Fibroblast of peridontal ligament (primary cell): Measurements from ENCODE around the gene PIP5K1A.
"Not testable (repeated sequence)": the region's sequence is repeated elsewhere in the genome, so short reads cannot be mapped to it uniquely, and the experiment has no call there.

Experiments
- DNase-seq: peaks from one replicate; pipeline ENCODE4 v3.0.0-alpha.2; 2010; ENCODE audit errors: extremely low read depth

PIP5K1A gene

DNA sequence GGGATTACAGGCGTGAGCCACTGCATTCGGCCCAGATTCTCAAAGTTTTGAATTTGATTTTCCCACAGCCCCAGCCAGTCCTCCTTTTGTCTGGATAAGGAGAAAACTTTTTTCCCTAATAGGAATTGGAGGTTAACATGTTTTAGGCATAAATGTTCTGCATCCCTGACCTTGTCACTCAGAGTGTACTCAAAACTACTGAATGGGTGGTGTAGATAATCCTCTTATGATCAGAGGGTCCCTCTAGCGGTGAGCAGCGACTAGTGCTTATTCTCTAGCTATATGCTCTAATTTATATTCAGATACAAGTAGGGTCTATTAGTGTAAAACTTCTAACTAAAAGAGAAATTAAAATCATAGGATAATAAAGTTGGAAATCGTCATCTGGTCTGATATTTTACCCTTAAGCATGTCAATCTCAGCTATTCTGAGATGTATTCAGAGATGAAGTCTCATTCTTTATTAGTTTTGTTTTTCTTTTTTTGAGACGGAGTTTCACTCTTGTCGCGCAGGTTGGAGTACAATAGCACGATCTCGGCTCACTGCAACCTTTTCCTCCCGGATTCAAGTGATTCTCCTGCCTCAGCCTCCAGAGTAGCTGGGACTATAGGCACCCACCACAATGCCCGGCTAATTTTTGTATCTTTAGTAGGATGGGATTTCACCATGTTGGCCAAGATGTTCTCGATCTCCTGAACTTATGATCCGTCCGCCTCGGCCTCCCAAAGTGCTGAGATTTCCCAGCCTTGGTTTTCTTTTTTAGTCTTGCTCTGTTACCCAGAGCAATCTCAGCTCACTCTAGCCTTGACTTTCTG is 53.5 kb downstream of the PIP5K1A start:
- DNase-seq, result peak; percentile 87

DNA sequence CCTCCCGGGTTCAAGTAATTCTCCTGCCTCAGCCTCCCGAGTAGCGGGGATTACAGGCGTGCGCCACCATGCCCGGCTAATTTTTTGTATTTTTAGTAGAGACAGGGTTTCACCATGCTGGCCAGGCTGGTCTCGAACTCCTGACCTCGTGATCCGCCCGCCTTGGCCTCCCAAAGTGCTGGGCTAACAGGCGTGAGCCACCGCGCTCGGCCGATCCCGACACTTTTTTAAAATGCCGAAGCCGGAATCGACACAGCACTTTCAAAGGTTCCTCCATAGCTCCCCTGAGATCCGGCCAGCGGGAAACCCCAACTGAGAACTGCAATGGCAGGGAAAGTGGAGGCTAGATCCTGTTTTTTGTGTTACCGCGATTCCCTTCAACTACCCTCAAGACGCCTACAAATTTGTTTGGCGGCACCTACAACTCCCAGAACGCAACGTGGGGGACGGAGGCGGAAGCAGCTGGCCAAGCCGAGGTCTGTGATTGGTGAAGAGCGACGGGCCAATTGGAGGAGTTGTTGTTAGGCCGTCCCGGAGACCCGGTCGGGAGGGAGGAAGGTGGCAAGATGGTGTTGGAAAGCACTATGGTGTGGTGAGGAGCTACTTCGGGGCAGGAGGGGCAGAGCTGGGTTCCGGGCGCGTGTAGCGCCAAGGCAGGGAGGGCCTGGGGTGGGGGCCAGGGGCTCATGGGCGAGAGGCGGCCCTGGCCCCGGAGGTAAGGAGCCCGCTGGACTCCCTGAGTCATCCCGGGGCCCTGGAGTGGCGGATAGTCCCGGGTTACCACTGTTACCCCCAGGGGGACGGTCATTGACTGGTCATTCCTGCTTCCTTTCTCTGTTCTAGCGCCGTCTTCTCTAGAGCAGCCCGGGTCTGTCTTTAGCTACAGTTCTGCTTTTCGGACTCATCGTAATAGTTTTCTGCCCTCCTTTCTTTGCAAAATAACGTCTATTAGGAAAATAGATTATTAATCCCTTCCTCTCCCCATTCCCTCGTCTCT is 56.2 kb downstream of the PIP5K1A start, which contains the start of gene PSMD4:
Gene PSMD4, plus strand, starts transcription at position 518 of the 997 bp plus-strand sequence. Its CDS starts 49 bp downstream, at position 567.
- DNase-seq, result peak; percentile 97

DNA sequence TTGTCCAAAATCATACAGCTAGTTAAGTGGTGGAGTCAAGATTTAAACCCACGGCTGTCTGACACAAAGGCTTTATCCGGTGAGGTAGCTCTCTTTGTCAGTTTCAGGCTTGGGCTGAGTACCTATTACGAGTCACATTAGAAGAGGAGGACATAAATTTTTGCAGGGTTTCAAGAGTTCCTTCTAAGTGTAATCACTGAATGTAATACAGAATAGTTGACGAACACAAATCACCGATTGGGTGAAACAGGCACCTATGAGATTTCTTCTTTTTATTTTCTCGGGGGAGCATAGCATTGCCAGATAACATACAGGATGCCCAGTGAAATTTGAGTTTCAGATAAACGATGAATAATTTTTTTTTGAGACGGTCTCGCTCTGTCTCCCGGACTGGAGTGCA is 57.0 kb downstream of the PIP5K1A start:
- peak; percentile 15 for DNase-seq

DNA sequence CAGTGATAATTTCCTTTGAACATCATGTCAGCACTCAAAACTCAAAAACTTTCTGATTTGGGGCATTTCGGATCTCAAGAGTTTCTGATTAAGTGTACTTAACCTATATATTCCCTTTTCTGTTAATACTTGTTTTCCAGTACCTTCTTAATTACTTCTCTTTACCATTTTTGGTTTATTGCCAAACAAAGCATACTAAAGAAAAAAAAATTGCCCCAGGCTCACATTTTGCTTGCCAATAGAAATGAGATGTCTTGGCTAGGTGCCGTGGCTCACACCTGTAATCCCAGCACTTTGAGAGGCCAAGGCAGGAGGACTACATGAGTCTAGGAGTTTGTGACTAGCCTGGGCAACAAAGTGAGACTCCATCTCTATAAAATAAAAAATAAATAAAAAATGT is 61.0 kb downstream of the PIP5K1A start:
- no peak for DNase-seq

DNA sequence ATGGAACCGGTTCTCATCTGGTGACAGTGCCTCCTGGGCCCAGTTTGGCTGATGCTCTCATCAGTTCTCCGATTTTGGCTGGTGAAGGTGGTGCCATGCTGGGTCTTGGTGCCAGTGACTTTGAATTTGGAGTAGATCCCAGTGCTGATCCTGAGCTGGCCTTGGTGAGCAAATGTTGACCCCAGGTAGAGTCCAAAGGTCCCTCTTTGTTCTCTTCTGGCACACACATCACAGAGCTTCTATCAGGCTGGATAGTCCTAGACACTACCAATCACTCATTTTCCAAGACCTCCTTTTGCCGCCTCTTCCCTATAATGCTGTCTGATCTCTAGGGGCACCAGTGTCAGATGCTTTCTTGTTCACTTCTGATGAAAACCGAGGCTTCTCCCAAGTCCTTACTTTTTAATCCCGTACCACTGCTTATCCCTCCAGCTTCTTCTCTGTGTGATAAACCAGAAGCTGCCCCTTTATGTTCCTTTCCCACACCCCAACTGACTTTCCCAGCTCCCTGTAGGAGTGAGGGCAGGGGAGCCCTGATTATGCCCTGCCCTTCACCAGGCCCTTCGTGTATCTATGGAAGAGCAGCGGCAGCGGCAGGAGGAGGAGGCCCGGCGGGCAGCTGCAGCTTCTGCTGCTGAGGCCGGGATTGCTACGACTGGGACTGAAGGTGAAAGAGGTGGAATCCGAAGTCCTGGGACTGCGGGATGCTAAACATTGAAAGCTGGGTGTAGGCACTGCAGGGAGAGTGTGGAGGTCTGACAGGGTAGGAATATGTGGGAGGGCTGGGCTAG is 67.3 kb downstream of the PIP5K1A start:
- no peak for DNase-seq

DNA sequence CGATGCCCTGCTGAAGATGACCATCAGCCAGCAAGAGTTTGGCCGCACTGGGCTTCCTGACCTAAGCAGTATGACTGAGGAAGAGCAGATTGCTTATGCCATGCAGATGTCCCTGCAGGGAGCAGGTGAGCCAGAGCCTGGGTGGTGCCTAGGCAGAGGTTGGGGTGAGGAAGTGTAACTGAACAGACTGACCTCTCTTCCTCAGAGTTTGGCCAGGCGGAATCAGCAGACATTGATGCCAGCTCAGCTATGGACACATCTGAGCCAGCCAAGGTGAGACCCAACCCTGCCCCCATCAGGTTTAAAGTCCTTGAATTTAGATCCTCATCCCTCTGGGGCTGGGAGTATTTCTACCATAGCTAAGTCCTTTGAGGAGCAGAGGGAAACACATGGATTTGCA is 68.0 kb downstream of the PIP5K1A start:
- no peak for DNase-seq

- DNase-seq, result no peak
Observed at GRCh38 chr1:151266821-151267220, 68.5 kb downstream of the PIP5K1A start.

DNA sequence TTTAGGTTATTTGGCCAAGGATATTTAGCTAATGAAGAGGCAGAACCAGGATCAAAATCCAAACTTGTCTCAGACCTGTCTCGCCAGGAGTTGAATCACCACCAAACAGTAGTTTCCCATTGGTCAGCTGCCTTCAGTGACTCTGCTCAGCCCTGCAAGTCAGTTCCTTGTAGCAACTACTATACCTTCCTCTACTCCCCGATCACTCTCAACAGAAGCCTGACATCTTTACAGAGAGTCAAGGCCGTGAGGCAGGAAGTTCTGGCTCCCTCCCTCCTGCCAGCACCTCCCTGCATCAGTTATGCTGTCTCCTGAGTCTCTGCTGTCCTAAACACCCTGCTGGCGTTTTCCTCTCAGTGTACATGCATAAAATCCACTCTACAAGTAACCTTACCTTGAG is 69.4 kb downstream of the PIP5K1A start:
- DNase-seq, result no peak

DNA sequence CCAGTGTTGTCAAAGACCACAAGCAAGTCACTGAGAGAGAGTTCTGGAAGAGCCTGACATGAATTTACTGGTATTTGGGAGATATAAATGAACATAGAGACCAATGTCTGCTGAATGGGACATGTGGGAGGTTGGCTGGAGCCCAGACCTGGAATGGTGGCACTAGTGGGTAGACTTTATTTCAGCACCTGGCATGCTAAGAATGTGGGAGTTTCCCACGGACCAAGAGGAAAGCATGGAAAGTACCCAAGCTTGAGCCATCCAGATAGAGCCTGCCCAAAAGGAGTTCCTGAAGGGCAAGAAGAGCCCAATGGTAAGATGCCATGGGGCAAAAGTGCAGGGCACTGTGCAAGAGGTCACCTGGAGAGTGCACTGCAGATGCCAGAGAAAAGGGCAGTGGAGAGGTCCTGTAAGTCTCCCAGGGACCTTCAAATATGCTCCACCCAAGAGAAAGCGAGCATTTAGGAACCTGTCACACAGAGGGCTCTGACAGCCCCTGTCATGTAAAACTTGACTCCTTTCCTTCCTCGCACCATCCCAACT is 75.6 kb downstream of the PIP5K1A start:
- DNase-seq, result no peak

GRCh38 chr1:151275341-151275740 is 77.0 kb downstream of the PIP5K1A start:
- DNase-seq, result not testable (repeated sequence)

- DNase-seq, result no peak
Observed at GRCh38 chr1:151277249-151277648, 78.9 kb downstream of the PIP5K1A start.

DNA sequence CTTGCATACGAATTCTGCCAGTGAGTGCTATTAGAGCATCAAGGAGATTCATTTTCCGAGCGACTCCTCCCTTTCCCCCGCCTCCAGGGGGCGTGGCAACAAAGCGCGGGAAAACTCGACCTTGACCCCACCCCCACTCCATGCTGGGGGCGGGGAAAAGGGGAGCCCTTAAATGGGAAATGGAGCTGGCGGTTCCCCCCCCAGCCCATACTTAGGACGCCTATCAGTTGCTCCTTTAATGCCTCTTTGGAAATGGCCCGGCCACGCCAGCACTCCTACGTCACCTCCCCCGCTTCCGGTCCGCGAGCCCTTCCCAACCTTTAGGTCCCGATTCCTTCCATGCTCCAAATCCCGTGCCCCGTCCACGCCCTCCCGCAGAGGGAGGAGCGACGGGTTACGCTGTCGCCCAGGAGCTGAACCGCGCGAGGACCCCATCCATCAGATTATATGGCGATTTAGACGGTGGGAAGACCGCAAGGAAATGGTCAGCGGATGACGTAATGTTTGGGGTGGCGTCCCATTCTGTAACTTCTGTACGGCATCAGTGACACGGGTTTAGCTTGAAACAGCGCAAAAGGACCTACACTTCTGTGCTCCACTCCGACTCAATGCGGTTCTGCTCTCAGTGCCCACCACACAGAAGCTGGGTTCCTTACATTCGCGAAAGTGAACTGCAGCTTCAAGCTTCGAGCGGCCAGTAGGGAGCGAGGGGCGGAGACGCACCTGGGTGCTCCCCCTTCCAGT is 83.0 kb downstream of the PIP5K1A start:
- peak; percentile 98 for DNase-seq

DNA sequence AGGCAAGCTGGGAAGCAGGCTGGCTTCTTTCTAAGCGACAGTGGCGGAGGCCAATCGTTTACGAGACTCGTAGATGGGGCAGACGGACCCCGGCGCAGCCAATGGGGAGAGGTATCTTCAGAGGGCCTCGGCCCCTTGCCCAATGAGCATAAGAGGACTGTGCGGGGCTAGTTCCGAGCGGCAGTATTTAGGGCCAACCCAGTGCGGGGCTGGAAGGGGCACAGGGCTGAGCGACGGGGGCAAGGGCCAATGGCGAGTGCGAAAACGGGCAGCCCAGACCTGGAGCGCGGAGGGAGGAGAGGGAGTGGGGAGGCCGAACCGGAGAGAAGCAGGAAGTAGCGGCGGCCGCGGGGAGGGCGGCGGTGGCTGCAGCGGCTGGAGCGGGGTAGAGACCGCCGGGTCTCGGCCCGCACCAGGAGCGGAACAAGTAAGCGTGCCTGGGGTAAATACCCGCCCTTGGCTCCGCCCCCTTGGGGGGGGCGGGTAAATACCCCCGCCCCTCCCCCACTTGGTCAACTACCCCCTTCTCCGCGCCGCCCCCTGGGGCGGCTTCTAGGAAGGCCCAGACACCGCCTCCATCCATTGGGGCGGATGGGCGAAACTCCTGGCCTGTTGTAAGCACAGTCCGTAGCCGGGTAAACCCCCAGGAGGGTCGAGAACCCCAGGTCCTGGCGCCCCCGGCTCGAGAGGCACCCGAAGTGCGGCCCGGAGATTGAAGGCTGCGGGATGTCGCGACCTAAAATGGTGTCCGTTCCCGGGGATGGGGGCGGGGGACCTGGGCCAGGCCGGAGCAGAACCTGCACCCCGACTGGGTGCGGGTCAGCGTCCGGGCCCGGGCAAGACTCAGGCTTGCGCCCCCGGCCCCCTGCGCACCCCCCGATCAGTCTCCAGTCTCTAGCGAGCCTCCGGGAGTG is 83.9 kb downstream of the PIP5K1A start, which contains the start of gene ZNF687:
Gene ZNF687, plus strand, starts transcription at position 331 of the 914 bp plus-strand sequence. CDS start 3,993 bp downstream, outside the sequence.
- peak; percentile 100 for DNase-seq

GRCh38 chr1:151282883-151283725 is 84.8 kb downstream of the PIP5K1A start:
- no peak for DNase-seq

DNA sequence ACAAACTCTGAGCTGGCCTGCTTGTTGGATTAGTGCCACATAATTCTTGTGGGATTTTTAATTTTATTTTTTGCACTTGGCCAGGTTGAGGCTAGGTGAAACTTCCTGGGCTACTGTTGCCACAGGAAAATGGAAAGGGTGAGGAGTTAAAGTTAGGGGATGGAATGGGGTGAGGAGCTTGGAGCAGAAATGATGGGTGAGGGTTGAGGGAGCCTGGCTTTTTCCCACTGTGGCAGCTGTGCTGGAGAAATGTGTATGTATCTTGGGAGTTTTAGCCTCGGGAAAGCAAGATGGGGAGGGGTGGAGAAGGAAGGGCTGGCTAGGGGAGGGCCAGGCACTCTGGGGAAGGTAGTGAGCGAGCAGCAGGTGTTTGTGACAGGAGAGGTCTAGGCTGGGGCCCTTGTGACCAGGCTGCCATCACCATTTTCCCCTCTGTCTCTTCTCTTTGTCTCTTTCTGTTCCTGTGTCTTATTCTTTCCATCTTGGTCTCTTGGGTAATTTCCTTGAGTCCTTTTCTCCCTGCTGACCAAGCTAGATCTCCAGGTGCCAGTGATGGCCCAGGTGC is 85.7 kb downstream of the PIP5K1A start:
- no peak for DNase-seq

GRCh38 chr1:151286619-151287340 is 88.4 kb downstream of the PIP5K1A start:
- DNase-seq, result no peak

GRCh38 chr1:151287341-151287699 is 89.0 kb downstream of the PIP5K1A start:
- DNase-seq, result no peak
